CD4-positive, alpha-beta T cell treated with Interleukin-12 subunit alpha and Interleukin-12 subunit beta, for 1 hour (primary cell): Measurements from ENCODE around the gene ITLN1.
"Not testable (repeated sequence)": the region's sequence is repeated elsewhere in the genome, so short reads cannot be mapped to it uniquely, and the experiment has no call there.

Experiments
- DNase-seq: peaks from one replicate; pipeline ENCODE4 v3.0.0-alpha.2; 2020

ITLN1 gene

DNA sequence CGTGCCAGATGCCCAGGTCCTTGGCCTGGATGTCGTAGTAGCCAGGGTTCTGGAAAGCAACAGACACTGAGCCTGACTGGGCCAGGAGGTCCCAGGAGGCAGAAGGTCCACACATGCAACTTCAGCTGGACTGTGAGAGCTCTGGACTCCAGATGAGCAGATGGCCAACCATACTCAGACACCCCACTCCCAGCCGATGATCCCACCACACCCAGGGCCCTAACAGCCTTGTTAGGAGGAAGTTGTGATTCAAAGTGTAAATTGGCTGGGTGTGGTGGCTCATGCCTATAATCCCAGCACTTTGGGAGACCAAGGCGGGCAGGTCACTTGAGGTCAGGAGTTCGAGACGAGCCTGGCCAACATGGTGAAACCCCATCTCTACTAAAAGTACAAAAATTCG lies 3.7 kb downstream of the ITLN1 start:
- DNase-seq, result not testable (repeated sequence)

- DNase-seq, result no peak
Measured at GRCh38 chr1:160880216-160880615, 4.8 kb downstream of the ITLN1 start.

- DNase-seq, result peak; percentile 35
Measured at GRCh38 chr1:160879056-160879455, 5.9 kb downstream of the ITLN1 start.

DNA sequence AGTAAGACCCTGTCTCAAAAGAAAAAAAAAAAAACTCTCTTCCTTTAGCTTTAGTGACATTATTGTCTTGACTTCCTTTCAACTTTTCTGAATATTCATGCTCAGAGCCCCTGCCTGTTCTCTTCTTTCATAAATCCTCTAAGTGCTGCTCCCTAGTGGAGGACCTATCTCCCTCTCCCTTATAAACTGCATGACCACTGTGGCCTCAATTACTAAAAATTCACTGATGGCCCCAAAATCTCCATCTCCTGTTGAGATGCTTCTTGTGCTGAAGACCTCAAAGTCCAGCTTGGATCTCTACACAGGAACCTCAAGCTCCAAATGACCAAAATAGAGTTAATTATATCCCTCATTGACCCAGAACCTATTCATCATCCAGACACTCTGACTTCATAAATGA lies 7.8 kb downstream of the ITLN1 start:
- peak; percentile 61 for DNase-seq

DNA sequence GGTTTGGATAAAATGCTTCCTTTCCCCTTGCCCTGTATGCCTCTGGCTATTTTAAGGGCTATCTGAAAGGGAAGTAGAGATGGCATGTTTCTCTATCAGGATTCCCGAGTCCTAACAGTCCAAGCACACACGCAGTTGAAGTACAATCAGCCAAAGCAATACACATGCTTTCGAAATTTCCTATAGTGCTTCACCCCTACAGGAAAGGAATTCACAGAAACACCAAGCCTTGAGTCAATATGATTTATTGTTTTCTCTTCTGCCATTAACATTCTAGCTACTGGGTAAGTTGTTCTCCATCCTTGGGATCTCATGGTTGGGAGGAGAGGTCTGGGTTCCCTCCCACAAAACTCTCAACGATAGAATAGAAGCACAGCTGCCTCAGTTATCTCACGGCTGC lies 8.7 kb downstream of the ITLN1 start:
- no peak for DNase-seq

GRCh38 chr1:160875591-160875990 lies 9.4 kb downstream of the ITLN1 start:
- not testable (repeated sequence) for DNase-seq

DNA sequence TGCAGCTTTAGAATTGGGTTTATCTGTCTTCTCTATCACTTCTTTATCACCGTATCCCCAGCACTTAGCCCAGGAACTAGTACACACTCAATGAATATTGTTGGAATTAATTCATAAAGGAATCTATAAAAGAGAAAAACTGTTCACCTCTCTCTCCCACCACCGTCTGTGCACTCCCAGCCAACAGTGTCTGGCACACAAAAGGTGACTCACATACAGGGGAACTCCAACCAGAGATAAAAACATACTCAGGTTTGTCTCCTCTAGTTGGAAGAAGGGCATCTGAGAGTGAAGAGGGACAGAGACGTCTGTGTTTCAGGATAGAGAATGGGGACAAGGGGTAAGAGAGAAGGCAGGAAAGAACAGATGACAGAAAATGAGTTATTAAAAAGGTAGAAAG lies 10.0 kb downstream of the ITLN1 start:
- DNase-seq, result no peak

DNA sequence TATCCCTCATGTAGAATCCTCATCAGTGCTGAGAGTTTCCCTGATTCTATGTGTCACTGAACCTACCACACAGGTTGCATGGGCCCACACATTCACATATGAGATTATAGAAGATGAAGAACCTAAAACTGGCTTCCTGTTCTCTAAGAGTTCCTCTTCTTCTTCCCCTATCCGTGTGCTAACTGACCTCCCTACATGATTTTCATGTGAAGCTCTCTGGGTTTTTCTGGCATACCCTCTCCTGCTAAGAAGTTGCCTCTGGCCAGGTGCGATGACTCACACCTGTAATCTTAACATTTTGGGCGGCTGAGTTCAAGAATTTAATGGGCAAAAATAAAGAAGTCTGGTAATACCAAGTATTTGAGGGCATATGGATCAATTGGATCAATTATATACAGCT lies 16.8 kb downstream of the ITLN1 start:
- DNase-seq, result no peak

- not testable (repeated sequence) for DNase-seq
Measured at GRCh38 chr1:160867651-160868050, 17.3 kb downstream of the ITLN1 start.

DNA sequence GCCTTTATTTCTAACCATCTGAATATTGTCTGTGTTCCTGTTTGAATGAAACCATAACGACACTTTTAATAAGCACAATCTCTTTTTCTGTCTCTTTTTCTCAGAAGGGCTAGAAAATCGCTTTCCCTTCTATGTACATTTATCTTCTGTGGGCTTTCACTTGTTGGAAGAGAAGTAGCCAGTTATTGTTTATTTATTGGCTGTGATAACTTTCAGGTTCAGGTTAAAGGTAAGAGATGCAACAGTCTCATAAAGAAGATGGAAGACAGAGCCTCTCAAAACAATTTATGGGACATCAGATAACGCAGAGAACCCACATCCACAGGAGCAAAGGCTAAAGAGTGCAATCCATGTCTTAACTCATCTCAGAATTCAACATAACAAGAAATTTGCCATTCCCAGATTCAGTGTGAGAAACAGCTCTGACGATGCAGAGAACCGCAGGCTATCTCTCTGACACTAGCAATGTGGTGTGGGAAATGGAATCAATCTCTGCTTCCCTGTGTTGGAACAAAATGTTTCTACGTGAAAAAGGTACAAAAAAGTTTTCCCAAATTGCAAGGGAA lies 18.2 kb downstream of the ITLN1 start:
- no peak for DNase-seq

GRCh38 chr1:160866001-160866694 lies 18.8 kb downstream of the ITLN1 start:
- no peak for DNase-seq

- no peak for DNase-seq
Measured at GRCh38 chr1:160865337-160865736, 19.6 kb downstream of the ITLN1 start.

- DNase-seq, result no peak
Measured at GRCh38 chr1:160864173-160864572, 20.8 kb downstream of the ITLN1 start.

DNA sequence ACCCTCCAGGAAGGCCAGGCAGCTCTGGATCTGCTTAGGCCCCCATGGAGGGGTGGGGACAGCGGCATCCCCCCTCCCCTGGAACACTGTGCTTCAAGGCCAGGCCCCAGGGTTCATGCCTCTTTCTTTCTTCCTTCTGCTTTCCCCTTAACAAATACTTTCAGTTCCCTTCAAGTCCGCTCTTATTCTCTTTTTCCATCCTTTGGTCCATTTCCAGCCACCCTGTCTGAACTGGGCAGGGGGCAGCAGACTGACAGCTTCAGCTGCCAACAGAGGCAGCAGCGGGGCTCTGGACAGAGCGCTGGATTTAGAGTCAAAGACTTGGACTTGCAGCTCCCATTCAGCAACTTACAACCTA lies 21.2 kb downstream of the ITLN1 start:
- DNase-seq, result no peak

- no peak for DNase-seq
Measured at GRCh38 chr1:160863061-160863773, 21.8 kb downstream of the ITLN1 start.

- DNase-seq, result peak; percentile 65
Measured at GRCh38 chr1:160862203-160863060, 22.5 kb downstream of the ITLN1 start, which contains the start of gene CD244. Gene CD244 (minus strand): TSS chr1:160862887. CDS start chr1:160862677, 210 bp downstream.

DNA sequence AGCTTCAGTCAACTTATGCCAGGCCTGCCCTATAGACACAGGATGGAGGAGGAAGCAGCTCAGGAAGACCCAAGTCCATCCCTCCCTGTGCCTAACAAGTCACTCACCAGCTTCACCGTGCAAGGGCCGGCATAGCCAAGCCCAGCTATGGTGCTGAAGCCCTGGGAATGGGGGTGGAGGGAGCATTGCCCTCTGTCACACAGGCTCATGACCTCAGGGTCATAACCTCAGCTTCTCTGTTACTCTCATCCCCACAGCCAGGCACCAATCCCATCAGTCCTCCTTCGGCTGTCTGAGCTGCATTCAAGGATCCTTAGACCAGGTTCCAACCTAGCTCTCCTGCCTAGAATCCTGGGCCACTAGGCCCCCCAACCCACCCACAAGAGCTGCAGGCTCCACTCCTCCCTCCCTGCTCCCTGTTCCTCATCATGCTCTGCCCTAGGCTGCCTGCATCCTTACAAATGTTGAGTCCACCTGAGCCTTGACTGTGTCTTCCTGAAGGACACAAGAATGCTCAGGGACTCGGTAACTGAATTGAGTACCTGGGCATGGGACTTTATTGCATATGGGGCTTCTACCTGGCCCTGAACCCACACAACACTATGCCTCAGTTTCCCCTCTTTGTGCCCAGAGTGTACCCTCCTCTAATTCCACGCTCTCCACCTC lies 24.0 kb downstream of the ITLN1 start:
- DNase-seq, result no peak

- DNase-seq, result no peak
Measured at GRCh38 chr1:160859166-160859565, 25.8 kb downstream of the ITLN1 start.

GRCh38 chr1:160858507-160858906 lies 26.5 kb downstream of the ITLN1 start:
- DNase-seq, result no peak

- DNase-seq, result no peak
Measured at GRCh38 chr1:160858097-160858496, 26.9 kb downstream of the ITLN1 start.

- peak; percentile 29 for DNase-seq
Measured at GRCh38 chr1:160855181-160855981, 29.6 kb downstream of the ITLN1 start.

GRCh38 chr1:160853754-160854153 lies 31.2 kb downstream of the ITLN1 start:
- DNase-seq, result no peak
